HG02884 (cell line): ENCODE measurements around the gene TRIM54.
"Not testable (repeated sequence)": the region's sequence is repeated elsewhere in the genome, so short reads cannot be mapped to it uniquely, and the experiment has no call there.

ENCODE experiments used
- ATAC-seq: cut with Tn5 transposase; IDR thresholded peaks from one replicate; pipeline ENCODE4 v1.9.1; 2021; ENCODE audit warnings: mild to moderate bottlenecking, moderate library complexity; ENCODE audit not compliant: unreplicated experiment

Gene TRIM54

GRCh38 chr2:27309651-27310050, 27.4 kb downstream of the TRIM54 start:
- ATAC-seq: no peak

- ATAC-seq: no peak
Observed at GRCh38 chr2:27312152-27312551, 29.9 kb downstream of the TRIM54 start.

GRCh38 chr2:27313882-27314645, 31.8 kb downstream of the TRIM54 start:
- no peak for ATAC-seq

- no peak for ATAC-seq
Observed at GRCh38 chr2:27314709-27315108, 32.5 kb downstream of the TRIM54 start.

- no peak for ATAC-seq
Observed at GRCh38 chr2:27315122-27315521, 32.9 kb downstream of the TRIM54 start.

- ATAC-seq: no peak
Observed at GRCh38 chr2:27316655-27317412, 34.6 kb downstream of the TRIM54 start.

GRCh38 chr2:27319839-27320238, 37.6 kb downstream of the TRIM54 start:
- ATAC-seq: not testable (repeated sequence)

- no peak for ATAC-seq
Observed at GRCh38 chr2:27320958-27321543, 38.8 kb downstream of the TRIM54 start.

GRCh38 chr2:27322301-27322765, 40.1 kb downstream of the TRIM54 start:
- ATAC-seq: peak; percentile 9

- peak; percentile 87 for ATAC-seq
Observed at GRCh38 chr2:27322766-27323595, 40.8 kb downstream of the TRIM54 start, which contains the start of gene MPV17. MPV17 (minus strand) TSS chr2:27323097; CDS start chr2:27322517, 580 bp downstream.

- ATAC-seq: no peak
Observed at GRCh38 chr2:27323596-27324285, 41.5 kb downstream of the TRIM54 start.

GRCh38 chr2:27324720-27325119, 42.5 kb downstream of the TRIM54 start:
- ATAC-seq: no peak

GRCh38 chr2:27335311-27335710, 53.1 kb downstream of the TRIM54 start:
- ATAC-seq: no peak

GRCh38 chr2:27336173-27336572, 53.9 kb downstream of the TRIM54 start:
- ATAC-seq: no peak

- ATAC-seq: no peak
Observed at GRCh38 chr2:27347641-27348040, 65.4 kb downstream of the TRIM54 start.

- ATAC-seq: no peak
Observed at GRCh38 chr2:27350106-27350693, 68.0 kb downstream of the TRIM54 start.

GRCh38 chr2:27351802-27352598, 69.8 kb downstream of the TRIM54 start:
- no peak for ATAC-seq

GRCh38 chr2:27353386-27353761, 71.1 kb downstream of the TRIM54 start:
- ATAC-seq: not testable (repeated sequence)
